Upper lobe of left lung (tissue), 6 donors: ENCODE data around the gene TMEM8B. TPM values are rescaled to one million over a fixed set of nuclear protein-coding genes. Genes with fewer than 3 reads are reported as not detected.

ENCODE experiments used
- ATAC-seq, 2 donors: fragments of 200-7000 bp; cut with Tn5 transposase; one replicate each; pipeline ENCODE4 v1.9.1; 2022; ENCODE audit warnings: mild to moderate bottlenecking in 2 of 2, moderate library complexity in 2 of 2; ENCODE audit not compliant: low FRiP score in 2 of 2
- DNase-seq, 2 donors: peaks; one replicate each; pipeline ENCODE4 v3.0.0-alpha.2; 2019 to 2020
- H3K27ac ChIP-seq, 4 donors: fragments of 200-600 bp; sonication (generic); one replicate each; pipeline ENCODE4 v1.5.1; 2016 to 2019
- H3K27me3 ChIP-seq, 4 donors: fragments of 200-600 bp; sonication (generic); one replicate each; pipeline ENCODE4 v1.5.1; 2017 to 2019
- H3K36me3 ChIP-seq, 4 donors: fragments of 200-600 bp; sonication (generic); one replicate each; pipeline ENCODE4 v1.5.1; 2016 to 2019
- H3K4me1 ChIP-seq, 4 donors: fragments of 200-600 bp; sonication (generic); one replicate each; pipeline ENCODE4 v1.5.1; 2018 to 2019
- H3K4me3 ChIP-seq, 4 donors: fragments of 200-600 bp; sonication (generic); one replicate each; pipeline ENCODE4 v1.5.1; 2017 to 2019; ENCODE audit warnings: mild to moderate bottlenecking in 2 of 4, moderate library complexity in 1 of 4
- H3K9me3 ChIP-seq, 4 donors: fragments of 200-600 bp; sonication (generic); one replicate each; pipeline ENCODE4 v1.5.1; 2018 to 2019
- CTCF ChIP-seq, 6 experiments: fragments of 450-650 bp in 4 of 6; fragments of 200-600 bp in 2 of 6; sonication (generic) in 2 of 6; IDR thresholded peaks; one replicate each; pipeline ENCODE4 v1.5.1; 2016 to 2019; ENCODE audit warnings: antibody characterized with exemption in 6 of 6
- EP300 ChIP-seq, 4 donors: sonication (generic); formaldehyde crosslinking; IDR thresholded peaks; one replicate each; pipeline ENCODE4 v1.5.1; 2017; ENCODE audit warnings: antibody characterized with exemption in 4 of 4, control low read depth in 2 of 4
- POLR2A ChIP-seq, 4 donors: fragments of 450-650 bp; IDR thresholded peaks; one replicate each; pipeline ENCODE4 v1.5.1; 2016 to 2017; ENCODE audit warnings: antibody characterized with exemption in 4 of 4, mild to moderate bottlenecking in 2 of 4
- POLR2AphosphoS5 ChIP-seq, 2 donors: sonication (generic); formaldehyde crosslinking; IDR thresholded peaks; one replicate each; pipeline ENCODE4 v1.5.1; 2017; ENCODE audit warnings: antibody characterized with exemption in 2 of 2
- WGBS, 2 donors: methylation state at CpG; one replicate each; pipeline ENCODE4 v1.1.5; 2017 to 2018; 5-methylcytosine and 5-hydroxymethylcytosine counted together
- total RNA-seq, 6 donors: library from RNA; depleted of rRNA in 4 of 6; stranded (reverse); fragments of >200 nt in 4 of 6; gene quantifications; one replicate each; pipeline versions ENCODE4 v1.1.0 to v1.2.1, GENCODE V29; 2016 to 2021
- donor health status: DM: no; HTN: no; CAD: no; lungs with moderate emphysema.
- donor health status: DM: no; HTN: yes; CAD: no; lungs with severe emphysema.

Gene TMEM8B
- total RNA-seq, 6 donors from 2014 or later, result 6.5 to 21.0 (median 10.0) TPM

GRCh38 chr9:35814841-35815543 lies 14.0 kb upstream of the TMEM8B start, which contains the start of gene HINT2:
Gene HINT2, minus strand, starts transcription at chr9:35815042. Its CDS starts 63 bp downstream, at chr9:35814979.
- 0 to 1% methylated on average over 19 to 39 of the region's 52 CpGs for WGBS, 2 donors
- Histone ChIP-seq H3K4me3 (peak within 1 kb of the TSS; percentile 75 to 88 (median 77)), H3K36me3 (no peaks in the 10 kb centered on the region), H3K27me3 (no peaks in the 10 kb centered on the region), H3K27ac (peak within 1 kb of the TSS; percentile 94 to 97 (median 95)), H3K9me3 (no peaks in the 10 kb centered on the region), H3K4me1 (peaks cover 29 to 36% (median 34%) of the 10 kb centered on the region in 4 donors)
- peak; percentile 97 for ATAC-seq
- TF ChIP-seq POLR2AphosphoS5 (IDR thresholded peaks at IDR 0.05) (peak; percentile 88 to 91), POLR2A (IDR thresholded peaks at IDR 0.05) (peak in 3 of 4 donors; percentile 88 to 96 (median 91)), CTCF (IDR thresholded peaks at IDR 0.05) (no peak), EP300 (IDR thresholded peaks at IDR 0.05) (no peak)
- DNase-seq, result peak; percentile 97 to 98

- TF ChIP-seq POLR2AphosphoS5 (IDR thresholded peaks at IDR 0.05), result no peak
- TF ChIP-seq EP300 (IDR thresholded peaks at IDR 0.05), result no peak
- no peak for TF ChIP-seq POLR2A (IDR thresholded peaks at IDR 0.05)
- TF ChIP-seq CTCF (IDR thresholded peaks at IDR 0.05), result no peak
- Histone ChIP-seq H3K27me3 (no peaks in the 10 kb centered on the region), H3K4me3 (no peak overlapping the region), H3K36me3 (no peaks in the 10 kb centered on the region), H3K27ac (no peak overlapping the region), H3K4me1 (peaks cover 22 to 26% (median 26%) of the 10 kb centered on the region in 4 donors), H3K9me3 (no peaks in the 10 kb centered on the region)
- WGBS, 2 donors, result 61 to 89% methylated on average over 1 of the region's 1 CpG
- DNase-seq, result no peak
- ATAC-seq, result no peak
Observed at GRCh38 chr9:35816708-35817107, 12.3 kb upstream of the TMEM8B start.

GRCh38 chr9:35818341-35818740 lies 10.7 kb upstream of the TMEM8B start:
- DNase-seq (peak in 1 of 2 donors; percentile 12), ATAC-seq (no peak)
- H3K27me3 ChIP-seq, result no peaks in the 10 kb centered on the region

GRCh38 chr9:35820076-35820475 lies 9.0 kb upstream of the TMEM8B start:
- DNase-seq (no peak), ATAC-seq (no peak)
- Histone ChIP-seq H3K4me3 (no peak overlapping the region), H3K4me1 (no peaks in the 10 kb centered on the region), H3K27ac (no peak overlapping the region), H3K27me3 (no peaks in the 10 kb centered on the region), H3K9me3 (no peaks in the 10 kb centered on the region), H3K36me3 (no peaks in the 10 kb centered on the region)
- TF ChIP-seq CTCF (IDR thresholded peaks at IDR 0.05) (no peak), POLR2AphosphoS5 (IDR thresholded peaks at IDR 0.05) (no peak), EP300 (IDR thresholded peaks at IDR 0.05) (no peak), POLR2A (IDR thresholded peaks at IDR 0.05) (no peak)

More at GRCh38 chr9:35818341-35818740, 10.7 kb upstream of the TMEM8B start:
- Histone ChIP-seq H3K9me3 (no peaks in the 10 kb centered on the region), H3K27ac (no peak overlapping the region), H3K4me1 (peaks cover 9 to 13% (median 12%) of the 10 kb centered on the region in 4 donors), H3K36me3 (no peaks in the 10 kb centered on the region), H3K4me3 (no peak overlapping the region)
- no peak for TF ChIP-seq EP300 (IDR thresholded peaks at IDR 0.05)
- TF ChIP-seq POLR2A (IDR thresholded peaks at IDR 0.05), result no peak
- TF ChIP-seq POLR2AphosphoS5 (IDR thresholded peaks at IDR 0.05), result no peak
- TF ChIP-seq CTCF (IDR thresholded peaks at IDR 0.05), result no peak
- 87 to 91% methylated on average over 3 of the region's 3 CpGs for WGBS, 2 donors

GRCh38 chr9:35822926-35823325 lies 6.1 kb upstream of the TMEM8B start:
- H3K9me3 ChIP-seq, result no peaks in the 10 kb centered on the region
- no peaks in the 10 kb centered on the region for H3K27me3 ChIP-seq
- peaks cover 0 to 4% (median 0%) of the 10 kb centered on the region in 4 donors for H3K4me1 ChIP-seq
- no peak overlapping the region for H3K27ac ChIP-seq
- H3K4me3 ChIP-seq, result no peak overlapping the region
- ATAC-seq (no peak), DNase-seq (no peak)
- no peaks in the 10 kb centered on the region for H3K36me3 ChIP-seq
- TF ChIP-seq POLR2A (IDR thresholded peaks at IDR 0.05) (no peak), POLR2AphosphoS5 (IDR thresholded peaks at IDR 0.05) (no peak), CTCF (IDR thresholded peaks at IDR 0.05) (no peak), EP300 (IDR thresholded peaks at IDR 0.05) (no peak)
